HG03066 (cell line): ENCODE data around the gene BAAT.
"Not testable (repeated sequence)": the region's sequence is repeated elsewhere in the genome, so short reads cannot be mapped to it uniquely, and the experiment has no call there.

Experiments used
- ATAC-seq: cut with Tn5 transposase; IDR thresholded peaks from one replicate; pipeline ENCODE4 v1.9.1; 2021; ENCODE audit warnings: low read depth; ENCODE audit not compliant: unreplicated experiment

BAAT gene

DNA sequence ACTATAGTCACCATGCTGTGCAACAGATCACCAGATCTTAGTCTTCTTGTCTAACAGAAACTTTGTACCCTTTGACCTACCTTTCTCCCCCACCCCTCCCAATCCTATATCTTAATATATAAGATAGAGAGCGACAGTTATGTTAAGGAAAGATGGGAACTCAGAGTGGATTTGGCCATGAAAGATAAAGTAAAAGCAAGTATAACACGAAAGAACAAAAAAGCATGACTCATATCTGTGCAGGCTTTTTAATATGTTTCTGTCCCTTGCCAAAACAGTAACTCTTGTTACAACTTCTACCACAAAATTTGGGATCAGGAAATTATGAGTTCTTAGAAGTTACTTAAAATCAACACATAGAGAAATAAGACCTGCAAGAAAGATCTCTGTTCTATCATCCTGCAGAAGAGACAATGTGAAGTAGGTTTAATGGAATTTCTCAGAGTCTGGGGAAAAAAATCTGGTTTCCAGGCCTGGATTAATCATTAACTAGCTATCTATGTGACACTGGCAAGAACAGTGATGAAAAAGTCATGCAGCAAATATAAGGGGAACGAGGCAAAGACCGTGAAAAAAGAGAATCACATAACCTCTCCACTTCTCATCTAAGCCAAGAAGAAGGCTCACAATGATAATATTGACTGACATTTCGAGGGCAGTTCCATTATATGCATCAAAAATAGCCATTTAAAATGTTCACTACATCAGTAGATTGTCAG is 18.6 kb downstream of the BAAT start:
- no peak for ATAC-seq

GRCh38 chr9:101365181-101365580 is 19.6 kb downstream of the BAAT start:
- ATAC-seq = no peak

DNA sequence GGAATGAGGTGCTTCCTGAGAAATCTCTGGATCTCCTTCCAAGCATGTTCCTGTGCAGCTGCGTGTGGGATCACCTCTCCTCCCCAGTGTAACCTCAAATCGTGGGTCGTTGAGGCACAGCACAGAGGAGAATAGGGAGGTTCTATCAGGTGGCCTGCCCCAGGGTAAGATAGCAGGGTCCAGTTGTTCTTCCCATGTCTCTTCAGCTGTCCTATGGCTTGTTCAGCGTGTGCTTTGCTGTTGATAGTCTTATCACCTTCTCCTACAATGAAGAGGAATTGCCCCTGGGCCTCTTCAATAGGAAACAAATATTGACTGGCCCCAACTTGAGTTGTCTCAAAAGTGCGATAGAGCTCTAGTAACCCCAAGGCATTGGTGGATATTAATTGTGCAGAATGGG is 22.4 kb downstream of the BAAT start:
- ATAC-seq = no peak

DNA sequence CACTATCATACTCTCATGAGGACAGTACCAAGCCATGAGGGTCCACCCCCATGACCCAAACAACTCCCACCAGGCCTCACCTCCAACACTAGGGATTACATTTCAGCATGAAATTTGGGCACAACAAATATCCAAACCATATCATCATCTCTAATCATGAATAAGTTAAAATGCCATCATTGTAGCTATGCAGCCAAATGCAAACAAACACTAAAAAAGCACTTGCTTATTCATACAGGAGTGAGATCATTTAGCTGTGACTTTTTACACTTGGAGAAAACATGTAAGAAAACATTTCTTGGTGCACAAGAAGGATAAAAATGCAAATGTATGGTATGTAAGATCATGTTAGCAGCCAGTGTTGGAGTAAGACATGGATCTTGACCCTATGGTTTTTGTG is 24.2 kb downstream of the BAAT start:
- ATAC-seq = no peak

DNA sequence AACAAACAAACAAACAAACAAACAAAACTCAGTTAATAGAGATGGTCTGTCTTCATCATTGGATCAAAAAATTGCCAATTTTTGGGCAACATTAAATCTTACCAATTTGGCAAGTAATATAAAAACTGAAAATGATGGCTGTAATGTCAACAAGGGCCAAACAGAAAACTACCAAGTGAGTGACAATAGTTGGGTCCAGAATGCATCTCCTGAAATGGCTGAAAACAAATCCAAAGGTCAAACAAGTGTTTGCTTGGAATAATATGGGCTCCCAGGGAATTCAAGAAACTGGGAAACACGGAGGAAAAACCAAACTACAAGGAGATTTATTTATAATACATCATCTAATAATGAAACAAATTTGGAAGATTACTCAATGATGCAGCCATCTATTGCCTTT is 25.1 kb downstream of the BAAT start:
- ATAC-seq = no peak

GRCh38 chr9:101356619-101357018 is 28.2 kb downstream of the BAAT start:
- no peak for ATAC-seq

DNA sequence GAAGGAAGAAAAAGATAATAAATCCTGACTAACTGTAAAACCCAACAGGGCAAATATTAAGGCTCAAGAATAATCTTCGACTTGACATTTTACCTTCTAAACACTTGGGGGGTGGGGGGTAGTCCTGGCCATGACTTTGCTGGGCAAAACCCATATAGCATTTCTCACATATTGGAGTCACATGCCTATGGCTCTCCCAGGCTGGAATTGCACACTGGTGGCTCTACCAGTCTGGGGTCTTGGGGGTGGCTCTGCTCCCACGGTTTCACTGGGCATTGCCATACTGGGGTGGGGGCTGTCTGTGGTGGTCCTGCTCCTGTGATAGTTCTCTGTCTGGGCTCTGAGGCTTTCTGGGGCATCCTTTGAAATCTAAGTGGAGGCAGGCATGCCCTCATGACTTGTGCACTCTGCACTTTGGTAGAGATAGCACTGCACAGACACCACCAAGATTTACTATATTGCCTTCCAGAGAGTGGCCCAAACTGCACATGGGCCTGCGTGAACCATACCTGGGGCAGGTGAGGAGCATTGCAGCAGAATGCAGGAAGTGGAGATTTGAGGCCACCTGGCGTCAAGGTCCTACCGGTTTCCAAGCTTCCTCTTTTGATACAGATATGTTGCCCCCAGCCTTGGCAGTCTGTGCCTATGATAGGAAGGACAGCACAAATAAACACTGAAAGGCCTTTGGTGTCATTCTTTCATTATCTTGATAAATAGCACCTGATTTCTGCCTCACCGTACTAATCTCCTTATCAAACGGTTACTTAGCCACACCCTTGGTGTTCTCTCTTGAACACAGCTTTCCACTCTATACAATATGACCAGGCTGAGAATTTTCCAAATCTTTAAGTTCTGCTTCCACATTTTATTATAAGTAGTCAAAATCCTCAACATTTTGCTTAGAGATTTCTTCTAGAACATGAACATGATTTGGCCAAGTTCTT is 29.8 kb downstream of the BAAT start:
- no peak for ATAC-seq

GRCh38 chr9:101354143-101354764 is 30.6 kb downstream of the BAAT start:
- no peak for ATAC-seq

GRCh38 chr9:101353683-101354082 is 31.1 kb downstream of the BAAT start:
- no peak for ATAC-seq

DNA sequence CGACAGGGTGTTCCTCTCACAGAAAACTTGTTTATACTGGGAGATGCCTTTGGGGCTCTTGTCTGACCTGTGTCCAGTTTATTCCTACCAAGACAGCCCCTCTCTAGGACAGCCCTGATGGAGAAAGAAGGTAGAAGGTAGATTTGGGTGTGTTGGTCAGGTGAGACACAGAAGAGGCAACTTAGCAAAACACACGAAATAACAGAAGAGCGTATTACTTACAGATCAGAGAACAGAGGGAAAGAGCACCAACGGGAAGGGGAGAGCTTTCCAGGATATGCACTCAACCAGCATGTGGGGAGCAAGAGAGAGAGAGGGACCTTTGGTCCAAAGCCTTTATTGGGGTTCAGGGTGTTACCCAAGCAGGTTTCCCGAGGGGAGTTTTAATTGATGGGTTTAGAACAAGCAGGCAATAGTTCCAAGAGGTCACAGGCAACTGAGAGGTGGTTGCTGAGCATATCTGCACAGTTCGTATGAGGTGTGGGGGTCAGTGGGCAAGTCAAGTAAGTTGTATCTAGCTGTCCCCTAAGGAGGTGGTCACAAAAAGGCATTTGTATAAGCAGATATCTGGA is 31.8 kb downstream of the BAAT start:
- ATAC-seq = no peak

DNA sequence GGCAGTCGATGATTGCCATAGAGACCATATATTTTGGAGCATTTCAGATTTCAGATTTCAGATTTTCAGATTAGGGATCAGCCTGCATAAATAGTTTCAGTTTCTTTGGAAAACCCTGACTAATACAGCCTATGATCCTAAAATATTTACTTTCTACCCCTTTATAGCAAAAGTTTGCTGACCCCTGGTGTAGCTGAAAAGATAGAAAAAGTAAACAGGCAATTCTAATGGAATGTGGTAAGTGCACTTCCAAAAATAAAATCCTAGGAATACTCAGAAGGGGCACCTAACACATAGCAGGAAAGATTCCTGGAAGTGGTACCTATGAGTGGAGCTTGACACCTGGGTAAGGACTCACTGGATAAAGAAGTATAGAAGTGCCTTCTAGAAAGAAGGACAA is 34.5 kb downstream of the BAAT start:
- ATAC-seq = no peak

DNA sequence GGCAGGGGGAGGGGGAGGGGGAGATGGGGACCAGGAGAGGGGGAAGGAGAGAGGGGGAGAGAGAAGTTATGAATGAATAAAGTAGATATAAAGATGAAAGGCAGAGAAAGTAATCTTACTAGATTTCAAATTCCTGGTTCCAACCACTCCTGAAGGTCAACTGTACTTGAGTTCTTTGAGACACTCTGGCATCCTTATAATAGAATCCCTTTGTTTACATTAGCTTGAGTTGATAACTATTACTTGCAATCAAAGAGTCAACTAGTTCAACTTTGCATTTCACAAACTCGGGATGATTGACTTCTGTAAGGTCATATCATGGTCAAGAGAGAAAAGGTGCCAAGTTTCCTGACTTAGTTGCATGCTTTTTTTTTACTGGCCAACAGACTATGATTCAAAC is 42.2 kb downstream of the BAAT start:
- no peak for ATAC-seq

- ATAC-seq = no peak
Observed at GRCh38 chr9:101341958-101342357, 42.8 kb downstream of the BAAT start.

DNA sequence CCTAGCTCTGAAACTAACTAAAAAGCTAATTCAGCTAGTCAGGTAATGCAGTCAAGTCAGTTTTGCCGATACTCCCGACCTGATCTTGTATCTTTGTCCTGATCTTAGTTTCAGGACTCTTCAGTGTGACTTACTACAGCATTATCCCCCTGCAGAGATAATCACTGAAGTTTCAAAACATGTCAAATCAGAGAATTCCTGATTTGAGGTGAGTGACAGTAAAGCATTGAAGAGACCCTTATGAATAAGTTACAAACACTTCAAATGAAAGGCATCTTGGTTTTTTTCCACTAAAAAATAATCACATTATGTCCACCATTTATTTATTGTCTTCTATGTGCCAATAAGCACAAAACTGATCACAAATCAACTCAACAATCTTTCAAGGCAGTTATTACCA is 47.6 kb downstream of the BAAT start:
- no peak for ATAC-seq

DNA sequence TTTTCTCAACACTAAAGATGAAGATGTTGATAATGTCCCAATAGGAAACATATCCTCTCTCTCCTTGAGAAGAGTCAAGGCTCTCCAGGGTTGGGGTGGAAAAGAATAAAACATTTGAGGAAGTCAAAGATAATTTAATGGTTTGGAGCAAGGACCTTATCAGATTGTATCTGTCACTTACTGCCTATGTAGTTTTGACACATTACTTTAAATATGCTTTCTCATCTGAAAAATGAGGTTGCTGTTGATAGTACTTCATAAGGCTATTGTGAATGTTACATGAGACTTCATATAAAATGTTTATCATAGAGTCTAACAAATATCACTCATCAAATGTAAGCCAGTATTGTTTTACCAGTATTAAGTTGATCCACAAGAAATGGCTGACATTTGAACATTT is 48.7 kb downstream of the BAAT start:
- no peak for ATAC-seq

- no peak for ATAC-seq
Observed at GRCh38 chr9:101333926-101334702, 50.7 kb downstream of the BAAT start.

DNA sequence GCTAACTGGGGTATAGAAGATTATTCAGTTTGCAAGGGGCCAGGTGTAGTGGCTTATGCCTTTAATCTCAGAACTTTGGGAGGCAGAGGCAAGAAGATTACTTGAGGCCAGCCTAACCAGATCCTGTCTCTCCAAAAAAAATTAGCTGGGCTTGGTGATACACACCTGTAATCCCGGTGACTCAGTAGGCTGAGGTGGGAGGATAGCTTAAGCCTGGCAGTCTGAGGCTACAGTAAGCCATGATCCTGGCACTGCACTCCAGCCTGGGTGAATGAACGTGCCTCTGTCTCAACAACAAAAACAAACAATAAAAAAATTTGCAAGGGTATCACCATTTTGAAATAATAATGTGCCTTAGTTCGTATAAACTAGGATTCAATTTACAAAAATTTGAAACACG is 51.3 kb downstream of the BAAT start:
- ATAC-seq = no peak

- no peak for ATAC-seq
Observed at GRCh38 chr9:101332362-101332761, 52.4 kb downstream of the BAAT start.

GRCh38 chr9:101327422-101327909 is 57.3 kb downstream of the BAAT start:
- ATAC-seq = not testable (repeated sequence)

- ATAC-seq = no peak
Observed at GRCh38 chr9:101326501-101326900, 58.3 kb downstream of the BAAT start.
